ENCODE data around the gene RBBP8. TPM values are rescaled to one million over a fixed set of nuclear protein-coding genes. Genes with fewer than 3 reads are reported as not detected.

The RBBP8 gene
- total and polyA plus RNA-seq, 12 donors = 8.0 to 34.7 (median 15.4) TPM

GRCh38 chr18:23036660-23037201 lies 103.6 kb downstream of the RBBP8 start:
- Histone ChIP-seq H3K27me3 (no peaks in the 10 kb centered on the region), H3K4me3 (no peak overlapping the region)
- intact Hi-C loops (cut with DNase I) = loop anchor here in 1 of 2 donors (10.0 kb wide), 1 partner anchor 338 kb away; no protein-coding TSS in a partner anchor

GRCh38 chr18:23037646-23038045 lies 104.5 kb downstream of the RBBP8 start:
- intact Hi-C loops (cut with DNase I) = loop anchor here in 1 of 2 donors (10.0 kb wide), 1 partner anchor 337 kb away; no protein-coding TSS in a partner anchor
- WGBS, 4 donors = 85 to 95% (median 90%) methylated on average over 2 of the region's 2 CpGs
- H3K27me3 ChIP-seq = no peaks in the 10 kb centered on the region
- TF ChIP-seq POLR2A (IDR thresholded peaks at IDR 0.05) = no peak
- TF ChIP-seq CTCF (IDR thresholded peaks at IDR 0.05) = no peak
- DNase-seq = no peak
- H3K36me3 ChIP-seq (replicated peaks in 1 of 2) = no peaks in the 10 kb centered on the region
- H3K27ac ChIP-seq = no peak overlapping the region
- H3K4me1 ChIP-seq (replicated peaks in 1 of 2) = no peaks in the 10 kb centered on the region
- no peaks in the 10 kb centered on the region for H3K9me3 ChIP-seq (replicated peaks in 1 of 3)
- no peak overlapping the region for H3K4me3 ChIP-seq

More at GRCh38 chr18:23036660-23037201, 103.6 kb downstream of the RBBP8 start:
- Histone ChIP-seq H3K9me3 (replicated peaks in 1 of 3) (no peaks in the 10 kb centered on the region), H3K36me3 (replicated peaks in 1 of 2) (no peaks in the 10 kb centered on the region), H3K4me1 (replicated peaks in 1 of 2) (no peaks in the 10 kb centered on the region), H3K27ac (no peak overlapping the region)
- TF ChIP-seq POLR2A (IDR thresholded peaks at IDR 0.05) = no peak
- no peak for TF ChIP-seq CTCF (IDR thresholded peaks at IDR 0.05)
- no peak for DNase-seq
- WGBS, 4 donors = 63 to 78% (median 68%) methylated on average over 3 of the region's 3 CpGs

- H3K9me3 ChIP-seq (replicated peaks in 1 of 3) = no peaks in the 10 kb centered on the region
- no peaks in the 10 kb centered on the region for H3K27me3 ChIP-seq
- WGBS, 4 donors = 62 to 71% (median 70%) methylated on average over 4 of the region's 4 CpGs
- H3K27ac ChIP-seq = no peak overlapping the region
- DNase-seq = no peak
- intact Hi-C loops (cut with DNase I) = loop anchor here in 1 of 2 donors (10.0 kb wide), 1 partner anchor 336 kb away; no protein-coding TSS in a partner anchor
- H3K4me3 ChIP-seq = no peak overlapping the region
- H3K4me1 ChIP-seq (replicated peaks in 1 of 2) = no peaks in the 10 kb centered on the region
- H3K36me3 ChIP-seq (replicated peaks in 1 of 2) = no peaks in the 10 kb centered on the region
- TF ChIP-seq CTCF (IDR thresholded peaks at IDR 0.05) (no peak), POLR2A (IDR thresholded peaks at IDR 0.05) (no peak)
Observed at GRCh38 chr18:23038712-23039111, 105.6 kb downstream of the RBBP8 start.

- TF ChIP-seq CTCF (IDR thresholded peaks at IDR 0.05) (no peak), POLR2A (IDR thresholded peaks at IDR 0.05) (no peak)
- no peak overlapping the region for H3K27ac ChIP-seq
- no peaks in the 10 kb centered on the region for H3K9me3 ChIP-seq (replicated peaks in 1 of 3)
- intact Hi-C loops (cut with DNase I) = no loop called here
- H3K4me1 ChIP-seq (replicated peaks in 1 of 2) = no peaks in the 10 kb centered on the region
- DNase-seq = no peak
- H3K27me3 ChIP-seq = no peaks in the 10 kb centered on the region
- H3K36me3 ChIP-seq (replicated peaks in 1 of 2) = no peaks in the 10 kb centered on the region
- no peak overlapping the region for H3K4me3 ChIP-seq
Observed at GRCh38 chr18:23042133-23042532, 109.0 kb downstream of the RBBP8 start.

Measured in adrenal gland (tissue), 12 donors.